Muscle of leg (tissue), 11 donors: ENCODE results near the gene ZNF593. TPM values are rescaled to one million over a fixed set of nuclear protein-coding genes. Genes with fewer than 3 reads are reported as not detected.
A peak's percentile ranks its signal among the peaks of the same experiment; 100 is the strongest.

Experiments used
- DNase-seq: peaks from one replicate; pipeline ENCODE4 v3.0.0; 2013
- H3K27ac ChIP-seq: one replicate; pipeline ENCODE4 v1.5.1; 2013; ENCODE audit warnings: mild to moderate bottlenecking, low read length, control low read depth
- H3K27me3 ChIP-seq: one replicate; pipeline ENCODE4 v1.6.1; 2013; ENCODE audit warnings: low read length; ENCODE audit not compliant: control insufficient read depth, insufficient read depth
- H3K36me3 ChIP-seq: one replicate; pipeline ENCODE4 v1.6.1; 2013; ENCODE audit warnings: low read length; ENCODE audit not compliant: control insufficient read depth, insufficient read depth
- H3K4me1 ChIP-seq: one replicate; pipeline ENCODE4 v1.6.1; 2013; ENCODE audit warnings: low read length; ENCODE audit not compliant: control insufficient read depth, insufficient read depth
- H3K4me3 ChIP-seq: one replicate; pipeline ENCODE4 v1.5.1; 2013; ENCODE audit warnings: low read length, control low read depth
- H3K9me3 ChIP-seq: replicated peaks from 2 replicates; pipeline ENCODE4 v1.6.1; 2013; ENCODE audit warnings: low read depth, low read length; ENCODE audit not compliant: control insufficient read depth
- WGBS: methylation state at CpG from one replicate; pipeline ENCODE4 v1.1.5; 2013; ENCODE audit warnings: missing lambda C conversion rate; ENCODE audit not compliant: insufficient coverage; 5-methylcytosine and 5-hydroxymethylcytosine counted together
- polyA plus RNA-seq, 8 donors: library from polyadenylated mRNA; unstranded; fragments of 120-200 nt; gene quantifications; one replicate each; pipeline versions ENCODE4 v1.2.1 to v1.2.3, GENCODE V29; 2013; ENCODE audit warnings: inconsistent platforms in 1 of 8, low replicate concordance in 1 of 8; ENCODE audit not compliant: insufficient read length in 8 of 8, insufficient read depth in 1 of 8
- total RNA-seq: library from RNA; stranded (reverse); fragments of 120-200 nt; gene quantifications from one replicate; pipeline ENCODE4 v1.2.4, GENCODE V29; 2013

ZNF593 gene
- total and polyA plus RNA-seq, 9 donors = 18.7 to 25.8 (median 19.5) TPM

GRCh38 chr1:26145960-26146294, 23.8 kb upstream of the ZNF593 start:
- Histone ChIP-seq H3K9me3 (no peaks in the 10 kb centered on the region), H3K36me3 (no peaks in the 10 kb centered on the region), H3K27me3 (peaks cover 10% of the 10 kb centered on the region), H3K4me1 (peaks cover 5% of the 10 kb centered on the region), H3K4me3 (no peak overlapping the region), H3K27ac (no peak overlapping the region)
- WGBS = 63% methylated on average over 5 of the region's 6 CpGs
- no peak for DNase-seq

DNA sequence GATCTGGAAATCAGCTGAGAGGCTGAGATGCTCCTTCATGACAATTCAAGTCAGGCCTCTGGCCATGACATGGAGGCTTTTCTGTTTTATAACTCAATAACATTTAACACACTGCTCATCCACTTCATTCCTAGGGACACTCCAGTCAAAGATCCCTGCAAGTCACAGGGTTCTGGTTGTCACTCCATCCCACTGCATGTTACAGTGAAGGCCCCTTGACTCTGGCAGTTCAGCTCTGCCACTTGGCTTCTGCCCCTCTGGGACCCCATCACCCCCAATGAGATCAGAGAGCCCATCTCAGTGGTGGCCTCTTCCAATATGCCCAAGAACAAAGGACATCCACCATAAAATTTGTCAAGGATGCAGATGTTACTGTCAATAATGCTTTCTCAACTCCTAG, 20.8 kb upstream of the ZNF593 start:
- Histone ChIP-seq H3K27me3 (peaks cover 13% of the 10 kb centered on the region), H3K9me3 (no peaks in the 10 kb centered on the region), H3K4me1 (peaks cover 5% of the 10 kb centered on the region), H3K27ac (no peak overlapping the region), H3K4me3 (no peak overlapping the region), H3K36me3 (no peaks in the 10 kb centered on the region)
- DNase-seq = no peak

DNA sequence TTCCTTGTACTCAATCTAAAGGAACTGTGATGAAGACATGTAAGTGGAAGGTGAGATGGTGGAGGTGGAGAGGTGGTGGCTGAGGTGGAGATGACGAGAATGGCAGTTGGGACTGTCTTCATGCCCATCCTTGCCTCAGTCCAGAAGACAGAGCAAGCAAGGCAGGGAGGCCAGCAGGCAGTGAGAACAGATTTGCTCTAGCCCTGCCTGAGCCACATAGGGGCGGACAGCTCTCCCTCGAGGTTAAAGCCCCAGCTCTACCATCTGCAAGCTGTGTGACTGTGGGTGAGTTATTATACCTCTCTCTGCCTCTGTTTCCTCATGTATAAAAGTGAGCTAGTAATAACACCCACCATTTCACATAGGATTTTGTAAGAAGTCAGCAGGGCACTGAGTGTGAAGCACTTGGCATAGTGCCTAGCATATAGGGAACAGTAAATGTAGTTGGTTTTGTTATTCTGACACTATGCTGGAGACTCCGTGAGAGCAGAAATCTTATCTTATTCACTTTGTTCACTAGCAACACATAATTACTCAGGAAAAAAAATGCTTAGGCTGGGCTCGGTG, 15.7 kb upstream of the ZNF593 start:
- no peak overlapping the region for H3K27ac ChIP-seq

DNA sequence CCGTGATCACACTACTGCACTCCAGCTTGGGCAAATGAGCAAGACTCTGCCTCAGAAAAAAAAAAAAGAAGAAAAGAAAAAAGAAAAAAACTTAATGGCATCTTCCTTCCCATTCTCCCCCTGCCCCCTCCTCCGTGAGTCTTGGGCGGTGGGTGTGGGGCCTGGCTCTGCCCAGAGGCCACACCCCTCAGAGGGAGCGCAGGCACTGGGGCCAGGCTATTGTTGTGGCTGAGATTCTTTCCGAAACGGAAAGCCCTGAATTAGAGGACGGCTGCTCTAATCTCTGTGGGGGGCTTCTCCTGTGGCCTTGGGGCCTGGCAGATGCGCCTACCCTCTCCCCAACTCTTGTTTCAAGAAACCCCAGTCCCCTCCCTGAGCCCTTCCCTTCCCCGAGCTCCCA, 15.0 kb upstream of the ZNF593 start:
- Histone ChIP-seq H3K9me3 (no peaks in the 10 kb centered on the region), H3K4me1 (peaks cover 31% of the 10 kb centered on the region), H3K27me3 (peaks cover 28% of the 10 kb centered on the region), H3K36me3 (no peaks in the 10 kb centered on the region), H3K27ac (no peak overlapping the region), H3K4me3 (no peak overlapping the region)
- DNase-seq = no peak
- 20% methylated on average over 3 of the region's 9 CpGs for WGBS

More for the DNA sequence above, 15.7 kb upstream of the ZNF593 start:
- Histone ChIP-seq H3K36me3 (no peaks in the 10 kb centered on the region), H3K4me1 (peaks cover 24% of the 10 kb centered on the region), H3K9me3 (no peaks in the 10 kb centered on the region), H3K4me3 (no peak overlapping the region), H3K27me3 (peaks cover 28% of the 10 kb centered on the region)
- WGBS = 80% methylated on average over 2 of the region's 5 CpGs
- DNase-seq = no peak

DNA sequence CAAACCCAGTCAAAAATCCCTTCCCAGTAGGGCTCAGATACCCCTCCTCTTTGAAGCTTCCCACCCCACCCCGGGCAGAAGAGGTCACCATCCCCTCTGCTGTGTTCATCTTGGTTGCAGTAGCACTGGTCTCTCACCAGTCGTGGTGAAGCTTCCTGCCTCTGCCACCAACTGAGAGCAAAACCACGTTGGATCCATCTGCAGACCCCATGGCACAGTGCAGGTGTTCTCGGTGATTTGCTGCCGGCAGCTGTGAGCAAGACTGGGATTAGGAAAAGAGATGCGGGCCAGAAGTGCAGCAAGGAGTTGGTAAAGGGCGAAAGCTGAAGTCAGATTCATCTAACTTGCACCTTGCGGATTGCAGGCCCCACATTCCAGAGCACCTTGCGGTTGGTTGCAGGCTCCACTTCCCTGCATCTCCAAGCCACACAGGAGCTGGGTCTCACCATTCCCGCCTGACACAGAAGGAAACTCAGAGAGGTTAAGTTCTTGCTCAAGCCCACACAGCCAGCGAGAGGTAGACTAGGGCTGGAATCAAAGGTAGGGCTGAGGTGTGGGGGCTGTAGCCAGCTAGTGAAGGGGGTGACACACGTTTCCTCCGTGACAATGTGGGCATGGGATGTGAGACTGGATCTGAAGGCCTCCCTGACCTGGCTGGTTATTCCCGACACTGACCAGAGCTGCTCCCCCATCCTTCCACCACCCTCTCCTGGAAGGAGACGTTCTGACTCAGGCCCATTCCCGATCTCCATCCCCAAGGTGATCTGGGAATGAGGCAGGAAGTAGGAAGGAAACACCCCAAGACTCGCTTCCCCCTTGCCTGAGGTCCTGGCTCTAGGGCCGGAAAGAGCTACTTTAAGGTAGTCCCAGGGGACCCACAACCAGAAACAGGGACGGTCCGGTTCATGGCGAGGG, 14.1 kb upstream of the ZNF593 start:
- 33% methylated on average over 11 of the region's 21 CpGs for WGBS
- peaks cover 31% of the 10 kb centered on the region for H3K4me1 ChIP-seq
- H3K9me3 ChIP-seq = no peaks in the 10 kb centered on the region
- H3K36me3 ChIP-seq = no peaks in the 10 kb centered on the region
- H3K4me3 ChIP-seq = no peak overlapping the region
- DNase-seq = no peak
- peak overlapping the region; percentile 69 for H3K27ac ChIP-seq
- peaks cover 27% of the 10 kb centered on the region for H3K27me3 ChIP-seq

- Histone ChIP-seq H3K4me3 (no peak overlapping the region), H3K27ac (peak overlapping the region; percentile 49), H3K36me3 (no peaks in the 10 kb centered on the region), H3K4me1 (peaks cover 39% of the 10 kb centered on the region), H3K27me3 (peaks cover 29% of the 10 kb centered on the region), H3K9me3 (no peaks in the 10 kb centered on the region)
- WGBS = 12% methylated on average over 5 of the region's 12 CpGs
- DNase-seq = no peak
Observed at GRCh38 chr1:26156285-26157038, 13.2 kb upstream of the ZNF593 start.

GRCh38 chr1:26158271-26158907, 11.3 kb upstream of the ZNF593 start:
- Histone ChIP-seq H3K4me3 (no peak overlapping the region), H3K4me1 (peaks cover 47% of the 10 kb centered on the region), H3K36me3 (no peaks in the 10 kb centered on the region), H3K9me3 (no peaks in the 10 kb centered on the region), H3K27ac (no peak overlapping the region), H3K27me3 (peaks cover 35% of the 10 kb centered on the region)
- no peak for DNase-seq
- 74% methylated on average over 4 of the region's 5 CpGs for WGBS

- Histone ChIP-seq H3K9me3 (no peaks in the 10 kb centered on the region), H3K27me3 (peaks cover 35% of the 10 kb centered on the region), H3K4me1 (peaks cover 53% of the 10 kb centered on the region), H3K36me3 (no peaks in the 10 kb centered on the region), H3K27ac (peak within 1 kb of the TSS; percentile 35), H3K4me3 (peak within 1 kb of the TSS; percentile 16)
- 18% methylated on average over 2 of the region's 6 CpGs for WGBS
- peak; percentile 33 for DNase-seq
Observed at GRCh38 chr1:26158908-26159742, 10.6 kb upstream of the ZNF593 start, which contains the start of gene FAM110D. Gene FAM110D (plus strand): TSS chr1:26159079. CDS start chr1:26161292, 2,213 bp downstream.

- WGBS = 100% methylated on average over 1 of the region's 4 CpGs
- Histone ChIP-seq H3K27me3 (peaks cover 35% of the 10 kb centered on the region), H3K4me1 (peaks cover 55% of the 10 kb centered on the region)
Observed at GRCh38 chr1:26159743-26160039, 10.0 kb upstream of the ZNF593 start.

More at GRCh38 chr1:26159743-26160039, 10.0 kb upstream of the ZNF593 start:
- Histone ChIP-seq H3K27ac (peak overlapping the region; percentile 35), H3K36me3 (no peaks in the 10 kb centered on the region), H3K9me3 (no peaks in the 10 kb centered on the region), H3K4me3 (peak overlapping the region; percentile 16)
- DNase-seq = no peak
